GM19372 (cell line): ENCODE results near the gene PTPA.
"Not testable (repeated sequence)": the region's sequence is repeated elsewhere in the genome, so short reads cannot be mapped to it uniquely, and the experiment has no call there.

Experiments used
- ATAC-seq: cut with Tn5 transposase; IDR thresholded peaks from one replicate; pipeline ENCODE4 v1.9.1; 2021; ENCODE audit warnings: mild to moderate bottlenecking, low read depth, moderate library complexity; ENCODE audit not compliant: unreplicated experiment

PTPA gene

DNA sequence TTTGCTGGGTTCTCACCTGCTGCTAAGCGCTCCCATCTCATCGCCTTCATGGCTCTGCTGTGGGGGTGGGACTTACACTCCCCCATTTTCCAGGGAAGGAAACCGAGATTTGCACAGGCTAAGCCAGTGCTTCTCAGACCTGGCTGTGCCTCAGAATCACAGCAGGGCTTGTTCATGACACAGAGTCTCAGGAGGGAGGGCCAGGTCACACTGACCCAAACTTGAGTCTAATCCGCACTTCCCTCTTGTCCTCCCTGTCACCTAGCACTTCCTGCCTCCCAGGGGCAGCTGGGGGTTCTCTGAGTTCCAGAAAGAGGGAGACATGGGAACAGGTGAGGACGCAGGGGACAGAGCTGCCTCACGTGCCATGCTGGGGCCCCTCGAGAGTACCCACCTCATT lies 82.4 kb downstream of the PTPA start:
- no peak for ATAC-seq

DNA sequence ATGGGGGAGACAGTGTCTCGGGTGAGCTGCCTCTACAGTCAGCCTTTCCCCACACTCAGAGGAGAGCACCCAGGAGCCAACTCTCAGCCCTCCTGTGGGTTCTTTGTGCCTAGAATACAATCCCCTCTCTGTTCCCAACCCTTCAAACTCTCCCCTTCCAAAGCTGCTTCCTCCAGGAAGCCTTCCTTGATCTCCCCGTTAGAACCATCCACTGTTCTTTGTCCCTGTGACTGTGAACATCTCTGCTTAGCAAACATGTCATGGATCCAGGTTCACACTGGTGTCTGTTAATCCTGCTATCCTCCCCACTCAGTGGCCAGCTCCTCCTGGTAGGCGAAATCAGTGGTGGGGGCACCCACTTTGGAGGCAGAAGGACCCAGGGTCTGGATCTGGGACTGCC lies 83.0 kb downstream of the PTPA start:
- ATAC-seq, result no peak

DNA sequence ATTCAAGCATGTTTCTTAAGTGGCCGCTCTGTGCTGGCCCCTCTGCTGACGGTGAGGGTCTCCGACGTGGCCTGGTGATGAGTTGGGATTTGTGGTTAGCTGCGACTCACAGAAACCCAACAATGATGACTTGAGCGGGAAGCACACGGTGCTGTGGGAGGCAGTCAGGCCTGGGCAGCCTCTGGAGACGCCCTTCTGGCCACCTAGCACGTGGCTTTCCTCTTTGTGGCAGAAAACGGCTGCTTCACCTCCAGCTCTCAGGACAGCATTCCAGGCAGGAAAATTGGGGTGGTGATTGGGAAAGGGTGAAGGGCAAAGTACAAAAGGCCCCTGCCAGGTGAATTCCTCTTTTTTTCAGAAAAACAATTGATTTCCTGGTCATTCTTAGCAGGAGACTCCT lies 84.4 kb downstream of the PTPA start:
- no peak for ATAC-seq

DNA sequence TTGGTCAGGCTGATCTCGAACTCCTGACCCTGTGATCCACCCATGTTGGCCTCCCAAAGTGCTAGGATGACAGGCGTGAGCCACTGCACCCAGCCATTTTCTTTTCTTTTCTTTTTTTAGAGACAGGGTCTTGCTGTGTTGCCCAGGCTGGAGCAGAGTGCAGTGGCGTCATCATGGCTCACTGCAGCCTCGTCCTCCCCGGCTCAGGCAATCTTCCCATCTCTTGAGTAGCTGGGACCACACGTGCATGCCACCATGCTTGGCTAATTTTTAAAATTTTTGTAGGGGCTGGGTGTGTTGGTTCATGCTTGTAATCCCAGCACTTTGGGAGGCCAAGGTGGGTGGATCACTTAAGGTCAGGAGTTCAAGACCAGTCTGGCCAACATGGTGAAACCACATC lies 85.8 kb downstream of the PTPA start:
- not testable (repeated sequence) for ATAC-seq

DNA sequence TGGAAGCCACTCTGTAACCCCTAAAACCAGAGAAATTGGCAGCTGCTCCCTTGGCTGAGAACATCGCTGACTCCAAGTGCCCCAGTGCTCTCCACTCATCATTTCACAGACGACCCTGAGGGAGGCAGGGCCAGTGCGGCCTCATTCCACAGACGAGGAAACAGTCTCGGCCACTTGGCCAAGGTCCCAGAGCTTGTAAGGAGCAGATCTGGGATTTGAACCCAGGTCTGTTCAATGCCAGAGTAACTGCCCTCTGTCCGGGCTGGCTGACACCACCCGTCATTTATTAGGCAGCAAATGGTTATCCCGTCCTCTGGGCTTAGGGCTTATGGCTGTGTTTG lies 86.7 kb downstream of the PTPA start:
- no peak for ATAC-seq
